ENCODE data around the gene TSPAN33.
"Not testable (repeated sequence)": the region's sequence is repeated elsewhere in the genome, so short reads cannot be mapped to it uniquely, and the experiment has no call there.

Gene TSPAN33

DNA sequence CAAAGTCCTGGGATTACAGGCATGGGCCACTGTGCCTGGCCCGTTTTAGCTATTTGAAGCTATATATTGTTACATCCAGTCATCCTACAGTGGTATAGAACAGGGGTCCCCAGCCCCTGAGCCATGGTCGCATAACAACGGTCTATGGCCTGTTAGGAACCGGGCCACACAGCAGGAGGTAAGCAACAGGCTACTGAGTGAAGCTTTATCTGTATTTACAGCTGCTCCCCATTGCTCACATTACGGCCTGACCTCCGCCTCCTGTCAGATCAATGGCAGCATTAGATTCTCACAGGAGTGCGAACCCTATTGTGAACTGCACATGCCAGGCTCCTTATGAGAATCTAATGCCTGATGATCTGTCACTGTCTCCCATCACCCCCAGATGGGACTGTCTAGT, 26.3 kb upstream of the TSPAN33 start:
- Mint-ChIP-seq H3K27me3 (ENCODE audit: low read depth, poor library complexity) (peaks cover 3% of the 10 kb centered on the region), H3K4me1 (peaks cover 6% of the 10 kb centered on the region), H3K9me3 (peaks cover 41% of the 10 kb centered on the region), H3K36me3 (ENCODE audit: low read depth) (peaks cover 19% of the 10 kb centered on the region), H3K4me3 (no peak overlapping the region), H3K27ac (no peak overlapping the region)
- no peak for DNase-seq
- TF ChIP-seq, protein P1, sequence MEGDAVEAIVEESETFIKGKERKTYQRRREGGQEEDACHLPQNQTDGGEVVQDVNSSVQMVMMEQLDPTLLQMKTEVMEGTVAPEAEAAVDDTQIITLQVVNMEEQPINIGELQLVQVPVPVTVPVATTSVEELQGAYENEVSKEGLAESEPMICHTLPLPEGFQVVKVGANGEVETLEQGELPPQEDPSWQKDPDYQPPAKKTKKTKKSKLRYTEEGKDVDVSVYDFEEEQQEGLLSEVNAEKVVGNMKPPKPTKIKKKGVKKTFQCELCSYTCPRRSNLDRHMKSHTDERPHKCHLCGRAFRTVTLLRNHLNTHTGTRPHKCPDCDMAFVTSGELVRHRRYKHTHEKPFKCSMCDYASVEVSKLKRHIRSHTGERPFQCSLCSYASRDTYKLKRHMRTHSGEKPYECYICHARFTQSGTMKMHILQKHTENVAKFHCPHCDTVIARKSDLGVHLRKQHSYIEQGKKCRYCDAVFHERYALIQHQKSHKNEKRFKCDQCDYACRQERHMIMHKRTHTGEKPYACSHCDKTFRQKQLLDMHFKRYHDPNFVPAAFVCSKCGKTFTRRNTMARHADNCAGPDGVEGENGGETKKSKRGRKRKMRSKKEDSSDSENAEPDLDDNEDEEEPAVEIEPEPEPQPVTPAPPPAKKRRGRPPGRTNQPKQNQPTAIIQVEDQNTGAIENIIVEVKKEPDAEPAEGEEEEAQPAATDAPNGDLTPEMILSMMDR (IDR thresholded peaks at IDR 0.05) = no peak

DNA sequence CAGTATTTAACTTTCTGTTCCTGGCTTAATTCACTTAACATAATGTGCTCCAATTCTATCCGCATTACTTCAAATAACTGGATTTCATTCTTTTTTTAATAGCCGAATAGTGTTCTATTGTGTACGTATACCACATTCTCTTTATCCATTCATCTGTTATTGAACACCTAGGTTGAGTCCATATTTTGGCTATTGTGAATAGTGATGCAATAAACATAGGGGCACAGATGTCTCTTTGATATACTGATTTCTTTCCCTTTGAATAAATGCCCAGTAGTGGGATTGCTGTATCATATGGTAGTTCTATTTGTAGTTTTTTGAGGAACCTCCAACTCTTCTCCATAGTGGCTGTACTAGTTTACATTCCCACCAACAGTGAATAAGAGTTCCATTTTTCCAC, 25.5 kb upstream of the TSPAN33 start:
- peaks cover 3% of the 10 kb centered on the region for H3K27me3 Mint-ChIP-seq (ENCODE audit: low read depth, poor library complexity)
- no peak overlapping the region for H3K4me3 Mint-ChIP-seq

DNA sequence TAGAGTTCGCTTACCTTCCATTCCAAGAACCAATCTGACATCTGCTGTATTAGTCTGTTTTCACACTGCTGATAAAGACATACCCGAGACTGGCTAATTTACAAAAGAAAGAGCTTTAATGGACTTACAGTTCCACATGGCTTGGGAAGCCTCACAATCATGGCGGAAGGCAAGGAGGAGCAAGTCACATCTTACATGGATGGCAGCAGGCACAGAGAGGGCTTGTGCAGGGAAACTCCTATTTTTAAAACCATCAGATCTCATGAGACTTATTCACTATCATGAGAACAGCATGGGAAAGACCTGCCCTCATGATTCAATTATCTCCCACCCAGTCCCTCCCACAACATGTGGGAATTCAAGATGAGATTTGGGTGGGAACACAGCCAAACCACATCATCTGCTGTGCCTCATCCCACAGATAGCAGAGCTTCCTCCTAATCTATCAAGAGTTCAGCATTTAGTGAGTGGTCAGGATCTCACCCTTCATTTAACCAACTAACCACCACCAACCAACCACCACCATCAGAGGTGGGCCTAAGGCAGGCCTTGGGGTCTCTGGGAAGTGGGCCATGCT, 22.9 kb upstream of the TSPAN33 start:
- Mint-ChIP-seq H3K36me3 (ENCODE audit: low read depth) (peaks cover 19% of the 10 kb centered on the region), H3K9me3 (peaks cover 41% of the 10 kb centered on the region)
- H3K27ac Mint-ChIP-seq; H3K4me3 Mint-ChIP-seq; H3K27me3 Mint-ChIP-seq (ENCODE audit: low read depth, poor library complexity); DNase-seq; H3K4me1 Mint-ChIP-seq: not testable (repeated sequence)

More for the DNA sequence above, 25.5 kb upstream of the TSPAN33 start:
- no peak overlapping the region for H3K27ac Mint-ChIP-seq
- H3K9me3 Mint-ChIP-seq = peaks cover 41% of the 10 kb centered on the region
- no peak for DNase-seq
- H3K36me3 Mint-ChIP-seq (ENCODE audit: low read depth) = peaks cover 19% of the 10 kb centered on the region
- H3K4me1 Mint-ChIP-seq = peaks cover 6% of the 10 kb centered on the region
- TF ChIP-seq, protein P1 (IDR thresholded peaks at IDR 0.05) = no peak

DNA sequence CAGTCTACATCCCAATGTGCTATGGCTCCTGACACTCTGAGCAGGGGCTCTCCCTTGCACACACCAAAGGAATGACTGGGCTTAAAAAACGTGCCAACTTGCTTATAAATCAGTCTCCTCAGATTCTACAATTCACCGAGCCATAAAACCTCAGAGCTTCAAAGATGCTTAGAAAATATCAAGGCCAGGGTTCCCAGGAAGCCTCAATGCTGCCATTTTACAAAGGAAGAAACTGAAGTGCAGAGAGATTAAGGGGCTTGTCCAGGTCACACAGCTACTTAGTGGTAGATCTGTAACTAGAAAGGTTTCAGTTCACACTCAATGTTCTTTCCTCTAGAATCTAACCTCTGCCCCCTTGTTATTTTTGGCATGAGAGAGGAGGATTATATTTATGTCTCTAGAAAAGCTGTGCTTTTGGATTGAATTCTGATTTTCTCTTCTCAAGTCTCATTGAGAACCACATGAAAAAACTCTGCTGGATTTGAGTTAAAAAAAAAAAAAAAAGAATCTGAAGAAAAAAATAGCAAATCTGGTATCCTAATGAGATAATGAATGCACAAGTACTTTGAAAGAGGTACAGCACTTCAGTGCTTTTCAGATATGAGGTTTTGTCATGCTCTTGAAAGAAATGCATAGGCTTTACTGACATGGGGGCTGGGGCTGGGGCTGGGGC, 22.3 kb upstream of the TSPAN33 start:
- no peaks in the 10 kb centered on the region for H3K27me3 Mint-ChIP-seq (ENCODE audit: low read depth, poor library complexity)
- H3K36me3 Mint-ChIP-seq (ENCODE audit: low read depth) = peaks cover 19% of the 10 kb centered on the region
- TF ChIP-seq, protein P1 (IDR thresholded peaks at IDR 0.05) = no peak
- peaks cover 6% of the 10 kb centered on the region for H3K4me1 Mint-ChIP-seq
- no peak for DNase-seq
- H3K4me3 Mint-ChIP-seq = no peak overlapping the region
- peaks cover 41% of the 10 kb centered on the region for H3K9me3 Mint-ChIP-seq
- H3K27ac Mint-ChIP-seq = no peak overlapping the region

DNA sequence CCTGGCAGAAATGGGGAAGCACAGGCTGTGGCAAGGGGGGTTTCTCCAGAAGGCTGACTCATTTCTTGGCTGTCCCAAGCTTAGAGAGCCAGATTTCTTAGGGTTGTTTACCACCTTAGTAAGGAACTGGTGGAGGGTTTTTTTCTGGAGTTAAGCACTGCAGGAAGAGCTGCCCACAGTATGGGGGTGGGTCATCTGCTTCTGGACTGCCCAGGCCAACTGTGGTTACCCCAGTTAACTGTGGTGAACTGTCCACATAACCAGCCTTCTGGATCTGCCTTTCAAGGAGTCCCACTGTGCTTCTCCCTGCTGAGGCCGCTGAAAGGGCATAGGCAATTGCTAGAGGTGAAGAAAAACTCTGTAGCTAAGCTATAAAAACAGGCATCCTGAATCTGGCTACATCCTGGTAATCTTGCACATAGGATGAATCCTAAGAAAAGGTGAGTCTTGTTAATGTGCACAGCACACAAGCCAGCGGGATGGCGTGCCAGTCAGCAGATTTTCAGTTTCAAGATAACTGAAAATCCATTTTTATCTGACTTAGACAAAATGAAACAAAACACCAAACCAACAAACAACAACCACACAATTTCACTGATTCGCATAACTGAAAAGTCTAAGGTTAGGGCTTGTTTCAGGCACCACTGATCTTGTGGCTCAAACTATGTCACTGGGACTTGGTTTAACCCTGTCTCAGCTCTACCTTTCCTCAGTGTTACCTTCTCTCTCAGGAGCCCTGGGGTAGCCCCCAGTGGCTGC, 21.6 kb upstream of the TSPAN33 start:
- no peak overlapping the region for H3K4me3 Mint-ChIP-seq
- no peak overlapping the region for H3K27ac Mint-ChIP-seq
- DNase-seq = no peak
- peaks cover 41% of the 10 kb centered on the region for H3K9me3 Mint-ChIP-seq
- H3K36me3 Mint-ChIP-seq (ENCODE audit: low read depth) = peaks cover 19% of the 10 kb centered on the region
- peaks cover 6% of the 10 kb centered on the region for H3K4me1 Mint-ChIP-seq
- no peaks in the 10 kb centered on the region for H3K27me3 Mint-ChIP-seq (ENCODE audit: low read depth, poor library complexity)
- TF ChIP-seq, protein P1 (IDR thresholded peaks at IDR 0.05) = no peak

DNA sequence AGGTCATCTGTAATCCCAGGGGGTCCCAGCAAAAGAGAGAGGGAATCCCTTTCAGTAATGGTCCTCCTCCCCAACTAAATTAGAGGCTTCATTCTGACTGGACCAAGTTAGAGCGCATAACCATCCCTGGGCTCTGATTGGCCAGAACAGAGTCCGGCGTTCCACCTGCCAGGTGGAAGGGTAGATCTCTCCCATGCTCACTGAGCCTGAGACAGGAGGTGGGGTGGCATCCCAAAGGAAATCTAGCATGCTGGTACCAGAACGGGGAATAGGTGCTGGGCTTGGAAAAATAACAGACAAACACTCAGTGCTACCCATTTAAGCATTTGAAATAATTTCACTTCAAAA, 21.0 kb upstream of the TSPAN33 start:
- peaks cover 19% of the 10 kb centered on the region for H3K36me3 Mint-ChIP-seq (ENCODE audit: low read depth)
- TF ChIP-seq, protein P1 (IDR thresholded peaks at IDR 0.05) = no peak
- peaks cover 6% of the 10 kb centered on the region for H3K4me1 Mint-ChIP-seq
- H3K4me3 Mint-ChIP-seq = no peak overlapping the region
- DNase-seq = no peak
- no peaks in the 10 kb centered on the region for H3K27me3 Mint-ChIP-seq (ENCODE audit: low read depth, poor library complexity)
- H3K27ac Mint-ChIP-seq = no peak overlapping the region
- peaks cover 37% of the 10 kb centered on the region for H3K9me3 Mint-ChIP-seq
